Activated CD4-positive, alpha-beta T cell treated with anti-CD3 and anti-CD28 coated beads, Interleukin-2, amount 50 U/mL, for 4 hours (primary cell): ENCODE data around the gene SDK1.

ENCODE experiments used
- DNase-seq, 2 experiments: peaks; one replicate each; pipeline ENCODE4 v3.0.0-alpha.2; 2020

SDK1 gene

GRCh38 chr7:4097001-4097609 lies 796.1 kb downstream of the SDK1 start:
- DNase-seq, result no peak

GRCh38 chr7:4098169-4098568 lies 797.1 kb downstream of the SDK1 start:
- DNase-seq, result no peak

- DNase-seq, result no peak
Observed at GRCh38 chr7:4099651-4100050, 798.6 kb downstream of the SDK1 start.

DNA sequence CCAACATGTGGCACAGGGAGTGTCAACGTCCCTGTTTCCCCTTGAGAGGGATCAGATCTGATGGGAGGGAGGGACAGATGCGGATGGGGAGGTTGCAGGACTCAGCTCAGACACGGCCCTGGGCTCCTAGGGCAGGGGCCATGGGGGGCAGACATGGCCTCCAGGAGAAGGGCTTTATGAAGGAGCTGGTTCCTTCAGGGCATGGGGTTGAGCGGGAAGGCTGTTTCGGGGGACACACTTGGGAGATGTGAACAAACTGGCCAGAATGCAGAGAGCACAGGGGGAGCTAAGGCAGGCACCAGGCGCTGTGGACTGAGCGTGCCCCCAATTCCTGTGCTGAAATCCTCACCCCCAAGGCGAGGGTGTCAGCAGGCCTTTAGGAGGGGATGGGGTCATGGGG lies 799.1 kb downstream of the SDK1 start:
- no peak for DNase-seq

DNA sequence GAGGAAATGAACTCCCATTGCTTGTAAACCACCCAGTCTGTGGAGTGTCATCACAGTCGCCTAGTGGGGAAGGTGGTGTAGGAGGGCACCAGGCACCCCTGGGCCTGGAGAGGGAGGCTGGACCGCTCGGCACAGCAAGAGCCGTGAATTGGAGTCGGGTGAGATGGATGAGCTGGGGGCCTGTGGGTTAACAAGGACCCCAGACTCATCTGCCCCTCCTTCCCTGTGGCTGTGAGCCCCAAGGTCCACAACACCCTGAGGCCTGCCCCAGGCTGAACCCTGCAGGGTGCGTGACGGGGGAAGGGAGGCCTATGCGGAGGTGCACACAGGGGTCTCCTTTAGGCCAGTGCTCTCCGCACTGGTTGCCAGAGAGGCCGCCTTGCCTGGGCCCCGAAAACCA lies 799.6 kb downstream of the SDK1 start:
- DNase-seq, result no peak

- DNase-seq, result no peak
Observed at GRCh38 chr7:4102231-4102841, 801.3 kb downstream of the SDK1 start.

- DNase-seq, result no peak
Observed at GRCh38 chr7:4103352-4104091, 802.5 kb downstream of the SDK1 start.

DNA sequence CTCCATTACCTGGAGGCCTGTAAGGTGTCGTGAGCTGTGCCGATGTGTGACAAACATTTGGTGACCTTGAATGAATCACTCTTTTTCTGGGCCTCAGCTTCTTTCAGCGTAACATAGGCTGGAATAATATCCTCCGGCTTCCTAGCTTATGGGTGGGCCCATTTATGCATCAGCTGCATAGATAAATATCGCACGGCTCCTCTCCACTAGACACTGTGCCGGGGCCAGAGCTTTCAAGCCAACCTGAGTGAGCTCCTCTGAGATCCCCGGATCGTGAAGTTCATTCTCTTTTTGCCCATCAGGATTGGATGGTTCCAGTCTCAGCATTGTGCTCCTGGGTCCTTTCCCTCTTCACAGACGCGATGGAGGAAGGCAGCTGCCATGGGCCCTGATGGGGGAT lies 806.8 kb downstream of the SDK1 start:
- DNase-seq, result no peak

- no peak for DNase-seq
Observed at GRCh38 chr7:4108951-4109350, 807.9 kb downstream of the SDK1 start.

DNA sequence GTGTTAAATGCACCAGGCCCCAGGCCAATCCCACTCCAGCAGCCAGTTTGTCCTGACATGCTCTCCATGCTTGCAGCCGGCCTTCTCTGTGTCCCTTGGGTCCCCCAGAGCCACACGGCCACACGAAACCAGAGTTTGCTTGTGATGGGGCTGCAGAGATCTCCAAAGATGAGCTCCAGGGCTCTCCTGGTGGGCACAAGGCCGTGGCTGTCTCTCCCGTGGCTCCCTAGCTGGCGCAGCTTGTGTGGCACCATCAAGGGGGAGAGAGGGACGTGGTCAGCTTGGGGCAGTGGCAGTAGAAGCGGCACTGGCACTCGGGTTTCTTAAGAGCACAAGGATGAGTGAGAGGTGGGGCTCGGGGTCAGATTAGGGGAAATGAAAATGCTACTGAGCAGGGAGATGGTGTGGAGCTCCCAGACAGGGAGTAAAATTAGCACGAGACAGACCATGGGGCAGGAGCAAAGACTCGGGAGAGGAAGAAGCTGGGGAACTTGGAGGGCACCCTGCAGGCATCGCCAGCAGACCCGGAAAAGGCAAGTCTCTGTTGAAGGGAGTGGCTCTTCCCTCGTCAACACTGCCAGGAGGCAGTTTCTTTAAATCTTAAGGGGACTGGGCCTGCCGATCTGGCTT lies 808.5 kb downstream of the SDK1 start:
- DNase-seq, result no peak

DNA sequence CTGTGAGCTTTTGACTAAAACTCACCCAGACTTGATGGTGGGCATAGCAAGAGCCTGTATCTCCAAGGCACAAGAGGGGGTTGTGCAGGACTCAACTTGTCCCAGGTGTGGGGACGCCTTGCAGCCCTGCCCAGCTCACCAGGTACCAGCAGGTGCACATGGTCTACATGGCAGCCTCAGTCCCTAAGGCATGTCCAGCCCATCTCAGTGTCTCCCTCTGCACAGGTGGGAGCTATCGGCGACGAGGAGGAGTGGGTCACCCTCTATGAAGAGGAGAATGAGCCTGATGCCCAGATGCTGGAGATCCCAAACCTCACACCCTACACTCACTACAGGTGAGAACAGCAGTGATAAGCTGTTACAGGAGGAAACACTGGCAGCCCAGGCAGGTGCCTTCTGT lies 809.4 kb downstream of the SDK1 start:
- no peak for DNase-seq

GRCh38 chr7:4111166-4111565 lies 810.1 kb downstream of the SDK1 start:
- DNase-seq, result no peak

DNA sequence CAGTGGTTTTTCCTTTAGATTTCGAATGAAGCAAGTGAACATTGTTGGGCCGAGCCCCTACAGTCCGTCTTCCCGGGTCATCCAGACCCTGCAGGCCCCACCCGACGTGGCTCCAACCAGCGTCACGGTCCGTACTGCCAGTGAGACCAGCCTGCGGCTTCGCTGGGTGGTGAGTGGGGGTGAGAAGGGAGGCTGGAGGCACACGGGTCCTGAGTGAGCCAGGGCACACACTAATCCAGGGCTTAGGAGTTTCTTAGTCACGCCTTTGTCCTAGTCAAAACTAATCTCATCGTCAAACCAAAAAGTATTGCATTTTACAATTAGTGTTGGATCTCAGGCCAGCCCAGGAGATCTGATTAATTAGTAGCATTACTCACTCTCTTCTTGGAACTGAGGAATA lies 812.2 kb downstream of the SDK1 start:
- DNase-seq, result no peak

- DNase-seq, result no peak
Observed at GRCh38 chr7:4113976-4114375, 812.9 kb downstream of the SDK1 start.

GRCh38 chr7:4115442-4115841 lies 814.4 kb downstream of the SDK1 start:
- no peak for DNase-seq

GRCh38 chr7:4115941-4116610 lies 815.0 kb downstream of the SDK1 start:
- no peak for DNase-seq

DNA sequence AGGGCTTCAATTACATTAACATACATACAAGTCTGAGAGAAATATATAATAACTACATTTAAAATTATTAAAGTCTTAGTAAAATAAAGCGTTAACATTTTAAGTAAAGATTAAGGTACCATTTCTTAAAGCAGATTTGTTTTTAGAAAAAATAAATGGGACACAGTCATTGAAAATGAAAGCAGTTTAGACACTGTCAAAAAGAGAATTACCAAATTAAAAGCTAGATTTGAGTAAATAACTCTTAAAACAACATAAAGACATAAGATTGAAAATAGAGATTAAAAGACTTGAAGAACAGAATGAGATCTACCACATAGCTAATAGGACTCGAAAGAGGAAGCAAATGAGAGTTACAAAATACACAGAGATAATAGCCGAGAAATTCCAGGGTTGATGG lies 818.8 kb downstream of the SDK1 start:
- DNase-seq, result no peak

GRCh38 chr7:4123346-4123745 lies 822.3 kb downstream of the SDK1 start:
- DNase-seq, result no peak

- DNase-seq, result no peak
Observed at GRCh38 chr7:4123823-4124222, 822.8 kb downstream of the SDK1 start.

GRCh38 chr7:4124556-4125477 lies 823.8 kb downstream of the SDK1 start:
- DNase-seq, result no peak

- no peak for DNase-seq
Observed at GRCh38 chr7:4127909-4128560, 827.0 kb downstream of the SDK1 start.
